Gastrocnemius medialis (tissue), 4 donors: ENCODE data around the gene YKT6.

ENCODE experiments used
- POLR2A ChIP-seq, 2 donors: fragments of 450-650 bp; IDR thresholded peaks; one replicate each; pipeline ENCODE4 v1.6.1; 2017; ENCODE audit warnings: antibody characterized with exemption in 2 of 2, mild to moderate bottlenecking in 2 of 2, moderate library complexity in 2 of 2
- TF ChIP-seq, protein P1 (sequence below), 5 experiments: fragments of 450-650 bp in 3 of 5; fragments of 200-600 bp in 2 of 5; sonication (generic) in 2 of 5; IDR thresholded peaks in 4 of 5; conservative IDR thresholded peaks in 1 of 5; 1 replicate in 4 of 5; 2 replicates in 1 of 5; pipeline ENCODE4 v1.5.1; 2016 to 2019; ENCODE audit warnings: antibody characterized with exemption in 5 of 5, mild to moderate bottlenecking in 3 of 5, moderate library complexity in 3 of 5

DNA sequence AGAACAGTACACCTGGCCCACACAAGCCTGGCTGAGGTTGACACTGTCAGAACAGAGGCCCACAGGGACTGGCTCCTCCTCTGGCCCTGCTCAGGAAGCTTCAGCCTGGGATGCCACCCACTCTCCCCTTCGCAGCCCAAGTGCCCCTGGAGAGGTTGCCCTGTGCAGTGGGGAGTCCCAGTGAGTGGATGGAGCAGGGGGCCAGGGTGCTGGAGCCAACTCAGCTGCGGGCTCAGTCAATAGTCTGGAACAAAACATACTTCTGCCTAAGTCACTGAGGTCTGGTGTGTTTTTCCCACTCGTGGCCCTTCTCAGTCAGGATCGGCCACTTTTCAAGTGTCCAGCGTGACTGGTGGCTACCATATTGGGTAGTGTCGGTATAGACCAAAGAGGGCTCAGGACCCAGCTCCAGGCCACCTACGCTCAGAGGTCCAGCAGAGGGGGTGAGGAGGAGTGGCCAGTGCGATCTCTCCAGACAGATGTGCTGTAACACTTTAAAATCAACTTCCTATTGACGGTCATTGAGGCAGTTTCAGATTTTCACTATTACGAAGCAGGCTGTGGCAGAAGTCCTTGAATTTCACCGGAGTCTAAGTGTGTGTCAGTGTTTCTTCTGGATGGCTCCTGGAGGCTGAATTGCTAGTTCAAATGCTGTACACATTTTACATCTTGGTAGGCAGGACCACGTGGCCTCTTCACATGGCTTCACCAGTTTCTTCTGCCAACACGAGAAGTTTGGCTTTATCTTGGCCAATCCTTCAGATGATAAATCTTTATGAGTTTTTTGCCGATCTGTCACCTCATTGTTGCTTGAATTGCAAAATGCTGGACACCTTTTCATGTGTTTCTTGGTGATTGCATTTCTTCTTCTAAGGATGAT, 10.5 kb upstream of the YKT6 start:
- TF ChIP-seq, protein P1, sequence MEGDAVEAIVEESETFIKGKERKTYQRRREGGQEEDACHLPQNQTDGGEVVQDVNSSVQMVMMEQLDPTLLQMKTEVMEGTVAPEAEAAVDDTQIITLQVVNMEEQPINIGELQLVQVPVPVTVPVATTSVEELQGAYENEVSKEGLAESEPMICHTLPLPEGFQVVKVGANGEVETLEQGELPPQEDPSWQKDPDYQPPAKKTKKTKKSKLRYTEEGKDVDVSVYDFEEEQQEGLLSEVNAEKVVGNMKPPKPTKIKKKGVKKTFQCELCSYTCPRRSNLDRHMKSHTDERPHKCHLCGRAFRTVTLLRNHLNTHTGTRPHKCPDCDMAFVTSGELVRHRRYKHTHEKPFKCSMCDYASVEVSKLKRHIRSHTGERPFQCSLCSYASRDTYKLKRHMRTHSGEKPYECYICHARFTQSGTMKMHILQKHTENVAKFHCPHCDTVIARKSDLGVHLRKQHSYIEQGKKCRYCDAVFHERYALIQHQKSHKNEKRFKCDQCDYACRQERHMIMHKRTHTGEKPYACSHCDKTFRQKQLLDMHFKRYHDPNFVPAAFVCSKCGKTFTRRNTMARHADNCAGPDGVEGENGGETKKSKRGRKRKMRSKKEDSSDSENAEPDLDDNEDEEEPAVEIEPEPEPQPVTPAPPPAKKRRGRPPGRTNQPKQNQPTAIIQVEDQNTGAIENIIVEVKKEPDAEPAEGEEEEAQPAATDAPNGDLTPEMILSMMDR (IDR thresholded peaks at IDR 0.05 in 4 of 5, conservative IDR thresholded peaks at IDR 0.05 in 1 of 5): no peak
- TF ChIP-seq POLR2A (IDR thresholded peaks at IDR 0.05): no peak
